Heart left ventricle (tissue), 16 donors: Measurements from ENCODE around the gene MPV17. TPM values are rescaled to one million over a fixed set of nuclear protein-coding genes. Genes with fewer than 3 reads are reported as not detected.
"Not testable (repeated sequence)": the region's sequence is repeated elsewhere in the genome, so short reads cannot be mapped to it uniquely, and the experiment has no call there.

Experiments
- ATAC-seq, 4 donors: fragments of 200-7000 bp; cut with Tn5 transposase; one replicate each; pipeline ENCODE4 v1.9.1; 2020 to 2022; ENCODE audit warnings: moderate library complexity in 4 of 4, mild to moderate bottlenecking in 3 of 4, moderate number of reproducible peaks in 1 of 4
- DNase-seq, 5 donors: peaks; one replicate each; pipeline ENCODE4 v3.0.0-alpha.2; 2020
- H3K27ac ChIP-seq, 12 donors: fragments of 200-600 bp; sonication (generic) in 4 of 12; one replicate each; pipeline versions ENCODE4 v1.5.0 to v1.8.0; 2016 to 2022; ENCODE audit warnings: mild to moderate bottlenecking in 2 of 12
- H3K27me3 ChIP-seq, 9 donors: fragments of 200-600 bp; sonication (generic) in 2 of 9; one replicate each; pipeline versions ENCODE4 v1.5.1 to v1.8.0; 2016 to 2022; ENCODE audit warnings: mild to moderate bottlenecking in 3 of 9
- H3K36me3 ChIP-seq, 9 donors: fragments of 200-600 bp; sonication (generic) in 2 of 9; one replicate each; pipeline versions ENCODE4 v1.5.0 to v1.8.0; 2018 to 2022; ENCODE audit warnings: mild to moderate bottlenecking in 2 of 9
- H3K4me1 ChIP-seq, 12 donors: fragments of 200-600 bp; sonication (generic) in 4 of 12; one replicate each; pipeline versions ENCODE4 v1.5.0 to v1.8.0; 2016 to 2022; ENCODE audit warnings: mild to moderate bottlenecking in 3 of 12
- H3K4me3 ChIP-seq, 12 donors: fragments of 200-600 bp; sonication (generic) in 4 of 12; one replicate each; pipeline versions ENCODE4 v1.5.0 to v1.8.0; 2017 to 2022; ENCODE audit warnings: mild to moderate bottlenecking in 9 of 12, moderate library complexity in 4 of 12
- H3K9me3 ChIP-seq, 12 donors: fragments of 200-600 bp; sonication (generic) in 4 of 12; one replicate each; pipeline versions ENCODE4 v1.5.0 to v1.8.0; 2016 to 2022; ENCODE audit warnings: mild to moderate bottlenecking in 1 of 12
- CTCF ChIP-seq, 12 donors: fragments of 200-600 bp; sonication (generic) in 4 of 12; IDR thresholded peaks; one replicate each; pipeline versions ENCODE4 v1.5.0 to v1.8.0; 2018 to 2022; ENCODE audit warnings: antibody characterized with exemption in 12 of 12, mild to moderate bottlenecking in 5 of 12
- POLR2A ChIP-seq, 2 donors: fragments of 450-650 bp; IDR thresholded peaks; one replicate each; pipeline ENCODE4 v1.6.1; 2017; ENCODE audit warnings: antibody characterized with exemption in 2 of 2, mild to moderate bottlenecking in 2 of 2, moderate library complexity in 2 of 2
- WGBS, 4 donors: extraction: QIAGEN DNeasy Blood & Tissue Kit in 2 of 4; methylation state at CpG; one replicate each; pipeline versions ENCODE4 v1.1.5 to v1.1.7; 2013 to 2018; 5-methylcytosine and 5-hydroxymethylcytosine counted together
- intact Hi-C, 10 donors: fragments of 100-400 bp; cut with DNase I; formaldehyde crosslinking; loops; one replicate each; pipeline versions ENCODE4 v1.11.1 to v1.14.2; 2022
- polyA plus RNA-seq, 2 donors: library from polyadenylated mRNA; stranded (reverse); fragments of 200-250 nt; gene quantifications; one replicate each; pipeline ENCODE4 v1.2.3, GENCODE V29; 2013
- total RNA-seq, 9 donors: library from RNA; depleted of rRNA in 2 of 9; stranded (reverse); fragments of >200 nt in 2 of 9; fragmentation: NEBNext Ultra II Directional in 3 of 9; extraction: Animal tissue kit (Norgen Biotek cat#: 25700) in 3 of 9; gene quantifications; one replicate each; pipeline versions ENCODE4 v1.1.0 to v1.2.4, GENCODE V29; 2016 to 2023
- donor health status: ischemic (EF 13 %, LVEDD 7.1; RV severe dilation, severe dysfunction).
- donor health status: healthy with polysubstance abuse.
- donor health status: DM: no; HTN: yes; CAD: no.
- donor health status: DM: no; HTN: no; CAD: no.
- donor health status: ischemic (EF 25% LVEDD 6.9; RV normal size, moderate dysfunction).
- donor health status: ischemic (EF 25% LVEDD 5.7; RV mildly dilated, moderate dysfunction).
- donor health status: healthy.
- donor health status: DM: yes; HTN: yes; CAD: no.
- donor health status: ischemic (EF 35%, LVEDD 5.7; RV mildly dilated, moderate dysfunction).
- donor health status: nonischemic (EF 11% LVEDD 7.7; RV severe dilation, severe dysfunction).
- donor health status: DM: yes; HTN: yes; CAD: no.
- donor health status: PGD.
- donor health status: ischemic (EF 29% LVEDD 5.4; RV normal size, mild dysfunction).
- donor health status: nonischemic (EF 23%, LVEDD 6.1; RV moderate dilation, normal function).

Gene MPV17
- total and polyA plus RNA-seq, 11 donors = 48.8 to 134 (median 66.3) TPM

DNA sequence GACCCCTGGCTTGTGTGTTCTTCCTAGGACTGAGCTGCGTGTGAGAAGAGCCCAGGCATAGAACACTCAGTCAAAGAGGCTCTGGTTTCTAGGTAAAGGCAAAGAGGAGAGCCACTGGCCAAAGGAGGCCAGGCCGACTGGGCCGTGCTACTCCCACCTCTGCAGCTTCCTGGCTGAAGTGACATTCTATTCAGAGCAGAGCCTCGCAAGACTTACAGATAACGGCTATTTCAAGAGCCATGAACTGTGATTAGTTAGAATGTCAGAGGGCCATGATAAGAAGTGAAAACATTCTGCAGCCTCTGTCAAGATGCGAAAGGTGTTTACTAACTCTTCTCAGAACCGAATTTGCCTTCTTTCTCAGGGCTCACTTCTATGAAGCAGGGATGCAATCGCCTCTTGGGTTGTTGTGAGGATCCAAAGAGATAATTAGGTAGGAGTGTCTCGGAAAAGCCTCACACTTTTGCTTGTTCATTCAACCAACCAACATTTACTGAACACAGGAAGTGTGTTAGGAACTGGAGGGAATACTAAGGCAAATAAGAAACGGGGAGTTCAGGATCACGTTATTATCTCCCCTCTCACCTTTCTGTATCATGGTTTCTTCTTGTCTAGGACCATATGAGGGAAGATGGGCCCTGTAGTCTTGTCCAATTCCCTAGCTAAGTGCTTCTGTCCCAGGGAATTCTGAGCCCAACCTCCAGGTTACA, 51.1 kb downstream of the MPV17 start:
- H3K27me3 ChIP-seq = peaks cover 0 to 11% (median 0%) of the 10 kb centered on the region in 9 donors
- 20 to 30% (median 26%) methylated on average over 11 of the region's 11 CpGs for WGBS, 4 donors
- H3K4me1 ChIP-seq = peaks cover 0 to 38% (median 5%) of the 10 kb centered on the region in 12 donors
- intact Hi-C loops = loop anchor here in 2 of 10 donors (10.0 kb wide), 2 partner anchors 307 to 317 kb away; no protein-coding TSS in a partner anchor
- ATAC-seq (peak; percentile 87 to 95 (median 93)), DNase-seq (peak in 3 of 5 donors; percentile 64 to 69 (median 66))
- no peaks in the 10 kb centered on the region for H3K36me3 ChIP-seq
- peak in 1 of 2 donors; percentile 32 for TF ChIP-seq POLR2A (IDR thresholded peaks at IDR 0.05)
- TF ChIP-seq CTCF (IDR thresholded peaks at IDR 0.05) = no peak
- peak overlapping the region; percentile 62 to 91 (median 77) for H3K27ac ChIP-seq
- no peak overlapping the region for H3K4me3 ChIP-seq
- no peaks in the 10 kb centered on the region for H3K9me3 ChIP-seq

DNA sequence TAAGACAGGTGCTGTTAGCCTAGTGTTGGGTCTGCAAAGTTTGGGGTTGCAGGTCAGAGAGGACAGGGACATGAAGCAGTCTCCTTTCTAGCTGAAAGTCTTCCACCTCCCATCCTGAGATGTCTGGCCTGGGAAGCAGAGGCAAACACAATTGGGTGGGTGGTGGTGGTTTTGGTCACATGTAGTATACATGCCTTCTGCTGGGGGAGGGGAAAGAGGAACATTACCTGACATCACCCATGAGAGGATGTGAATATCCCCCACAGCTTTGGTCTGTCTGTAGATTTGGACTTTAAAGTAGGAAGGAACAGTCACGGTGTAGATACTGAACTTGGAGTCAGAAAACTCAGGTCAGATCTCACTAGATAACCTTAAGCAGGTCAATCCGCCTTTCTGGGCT, 52.2 kb downstream of the MPV17 start:
- no peak for ATAC-seq
- 50 to 70% (median 55%) methylated on average over 2 of the region's 2 CpGs for WGBS, 4 donors
- no peak for DNase-seq
- TF ChIP-seq CTCF (IDR thresholded peaks at IDR 0.05) (no peak), POLR2A (IDR thresholded peaks at IDR 0.05) (no peak)
- Histone ChIP-seq H3K27ac (peak overlapping the region in 9 of 12 donors; percentile 62 to 91 (median 76)), H3K9me3 (no peaks in the 10 kb centered on the region), H3K4me3 (no peak overlapping the region), H3K27me3 (peaks cover 0 to 19% (median 0%) of the 10 kb centered on the region in 9 donors), H3K4me1 (peaks cover 0 to 38% (median 5%) of the 10 kb centered on the region in 12 donors), H3K36me3 (no peaks in the 10 kb centered on the region)
- intact Hi-C loops = loop anchor here in 2 of 10 donors (10.0 kb wide), 2 partner anchors 306 to 316 kb away; no protein-coding TSS in a partner anchor

- intact Hi-C loops = loop anchor here in 2 of 10 donors (10.0 kb wide), 2 partner anchors 305 to 315 kb away; no protein-coding TSS in a partner anchor
- peak overlapping the region in 2 of 12 donors; percentile 71 to 91 for H3K27ac ChIP-seq
Measured at GRCh38 chr2:27270131-27270530, 52.8 kb downstream of the MPV17 start.

GRCh38 chr2:27268296-27268695, 54.6 kb downstream of the MPV17 start:
- intact Hi-C loops, DNase-seq, H3K9me3 ChIP-seq, H3K27ac ChIP-seq, ATAC-seq, H3K4me3 ChIP-seq, H3K36me3 ChIP-seq: not testable (repeated sequence)
- Histone ChIP-seq H3K4me1 (peaks cover 0 to 53% (median 19%) of the 10 kb centered on the region in 12 donors), H3K27me3 (peaks cover 0 to 43% (median 15%) of the 10 kb centered on the region in 9 donors)
- 83 to 87% (median 85%) methylated on average over 13 of the region's 13 CpGs for WGBS, 4 donors

More at GRCh38 chr2:27270131-27270530, 52.8 kb downstream of the MPV17 start:
- peaks cover 0 to 25% (median 0%) of the 10 kb centered on the region in 9 donors for H3K27me3 ChIP-seq
- no peaks in the 10 kb centered on the region for H3K36me3 ChIP-seq
- peaks cover 0 to 43% (median 7%) of the 10 kb centered on the region in 12 donors for H3K4me1 ChIP-seq
- no peak overlapping the region for H3K4me3 ChIP-seq
- DNase-seq (no peak), ATAC-seq (no peak)
- no peaks in the 10 kb centered on the region for H3K9me3 ChIP-seq
- WGBS, 4 donors = 70 to 86% (median 74%) methylated on average over 3 of the region's 3 CpGs
- TF ChIP-seq CTCF (IDR thresholded peaks at IDR 0.05) (no peak), POLR2A (IDR thresholded peaks at IDR 0.05) (no peak)
